UCSD-AML1 (cell line): ENCODE measurements around the gene KLRC2.
"Not testable (repeated sequence)": the region's sequence is repeated elsewhere in the genome, so short reads cannot be mapped to it uniquely, and the experiment has no call there.

Source experiments
- DNase-seq: peaks from one replicate; lab custom pipeline; 2025; ENCODE audit not compliant: unreplicated experiment; lab: John Stamatoyannopoulos, UW

KLRC2 gene

GRCh38 chr12:10406725-10407124 lies 29.1 kb downstream of the KLRC2 start:
- DNase-seq = no peak

- no peak for DNase-seq
These were observed 30.5 kb downstream of the KLRC2 start for GRCh38 chr12:10405294-10405693.

GRCh38 chr12:10404798-10405197 lies 31.0 kb downstream of the KLRC2 start:
- no peak for DNase-seq

- no peak for DNase-seq
These were observed 35.0 kb downstream of the KLRC2 start for GRCh38 chr12:10400829-10401228.

- no peak for DNase-seq
These were observed 37.6 kb downstream of the KLRC2 start for GRCh38 chr12:10398168-10398567.

GRCh38 chr12:10397296-10397695 lies 38.5 kb downstream of the KLRC2 start:
- no peak for DNase-seq

- DNase-seq = not testable (repeated sequence)
These were observed 39.6 kb downstream of the KLRC2 start for GRCh38 chr12:10396176-10396575.

- DNase-seq = no peak
These were observed 40.3 kb downstream of the KLRC2 start for GRCh38 chr12:10395390-10395998.

- DNase-seq = not testable (repeated sequence)
These were observed 41.2 kb downstream of the KLRC2 start for GRCh38 chr12:10394531-10395152.

- DNase-seq = no peak
These were observed 42.5 kb downstream of the KLRC2 start for GRCh38 chr12:10393291-10393690.

GRCh38 chr12:10392394-10392930 lies 43.3 kb downstream of the KLRC2 start:
- DNase-seq = no peak

- not testable (repeated sequence) for DNase-seq
These were observed 44.8 kb downstream of the KLRC2 start for GRCh38 chr12:10390991-10391390.

- no peak for DNase-seq
These were observed 45.9 kb downstream of the KLRC2 start, which contains the start of gene KLRK1 for GRCh38 chr12:10389904-10390303. Gene KLRK1 (minus strand): TSS chr12:10390041. CDS start chr12:10388810, 1,231 bp downstream.

GRCh38 chr12:10388624-10389413 lies 47.0 kb downstream of the KLRC2 start:
- no peak for DNase-seq

GRCh38 chr12:10387498-10387897 lies 48.3 kb downstream of the KLRC2 start:
- not testable (repeated sequence) for DNase-seq

GRCh38 chr12:10386857-10387256 lies 49.0 kb downstream of the KLRC2 start:
- DNase-seq = no peak

- no peak for DNase-seq
These were observed 50.6 kb downstream of the KLRC2 start for GRCh38 chr12:10385166-10385613.

- no peak for DNase-seq
These were observed 51.6 kb downstream of the KLRC2 start for GRCh38 chr12:10384191-10384590.

- DNase-seq = no peak
These were observed 53.7 kb downstream of the KLRC2 start for GRCh38 chr12:10381928-10382628.
